ENCODE measurements around the gene YPEL3. TPM values are rescaled to one million over a fixed set of nuclear protein-coding genes. Genes with fewer than 3 reads are reported as not detected.

YPEL3 gene
- total RNA-seq, 1 donor from 2014 or later, result 25.5 TPM

DNA sequence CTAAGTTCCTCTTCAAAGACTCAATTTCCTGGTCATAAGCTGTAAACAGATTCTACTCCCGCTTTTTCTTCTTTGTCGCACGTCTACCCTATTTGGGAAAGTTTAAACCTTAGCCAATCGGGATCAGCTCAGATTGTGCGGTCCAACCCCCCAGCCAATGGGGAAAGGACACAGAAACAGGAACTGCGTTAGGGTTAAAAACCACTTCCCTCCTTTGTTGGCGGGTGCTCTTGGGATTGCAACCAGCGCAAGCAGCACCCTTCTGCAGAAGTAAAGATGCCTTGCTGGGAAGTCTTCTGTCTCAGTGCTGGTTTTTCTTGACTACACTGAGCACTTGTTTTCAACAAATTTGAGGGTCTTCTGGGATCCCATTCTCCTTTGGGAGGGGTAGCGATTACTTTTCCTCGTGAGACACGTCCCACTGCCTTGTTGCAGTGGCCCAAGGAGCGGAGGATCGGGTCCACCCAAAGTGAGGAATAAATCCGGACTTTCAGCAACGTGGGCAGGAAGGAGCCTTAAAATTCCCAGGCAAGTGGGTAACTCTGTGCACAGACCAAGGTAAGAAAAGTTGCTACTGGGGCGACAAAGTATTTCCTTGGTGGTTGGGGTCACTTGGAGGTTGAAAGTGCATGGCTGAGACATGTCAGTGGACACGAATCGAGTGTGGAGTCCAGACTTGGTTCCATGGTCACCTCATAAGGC is 1.0 kb upstream of the YPEL3 start:
- no peak for DNase-seq (ENCODE audit: low read depth)
- Histone ChIP-seq H3K36me3 (ENCODE audit: control insufficient read depth, insufficient read depth, low read length) (no peaks in the 10 kb centered on the region), H3K27me3 (ENCODE audit: control insufficient read depth, insufficient read depth, low read length) (no peaks in the 10 kb centered on the region), H3K4me3 (ENCODE audit: low read depth, low read length) (no peak overlapping the region)
- TF ChIP-seq, protein P1, sequence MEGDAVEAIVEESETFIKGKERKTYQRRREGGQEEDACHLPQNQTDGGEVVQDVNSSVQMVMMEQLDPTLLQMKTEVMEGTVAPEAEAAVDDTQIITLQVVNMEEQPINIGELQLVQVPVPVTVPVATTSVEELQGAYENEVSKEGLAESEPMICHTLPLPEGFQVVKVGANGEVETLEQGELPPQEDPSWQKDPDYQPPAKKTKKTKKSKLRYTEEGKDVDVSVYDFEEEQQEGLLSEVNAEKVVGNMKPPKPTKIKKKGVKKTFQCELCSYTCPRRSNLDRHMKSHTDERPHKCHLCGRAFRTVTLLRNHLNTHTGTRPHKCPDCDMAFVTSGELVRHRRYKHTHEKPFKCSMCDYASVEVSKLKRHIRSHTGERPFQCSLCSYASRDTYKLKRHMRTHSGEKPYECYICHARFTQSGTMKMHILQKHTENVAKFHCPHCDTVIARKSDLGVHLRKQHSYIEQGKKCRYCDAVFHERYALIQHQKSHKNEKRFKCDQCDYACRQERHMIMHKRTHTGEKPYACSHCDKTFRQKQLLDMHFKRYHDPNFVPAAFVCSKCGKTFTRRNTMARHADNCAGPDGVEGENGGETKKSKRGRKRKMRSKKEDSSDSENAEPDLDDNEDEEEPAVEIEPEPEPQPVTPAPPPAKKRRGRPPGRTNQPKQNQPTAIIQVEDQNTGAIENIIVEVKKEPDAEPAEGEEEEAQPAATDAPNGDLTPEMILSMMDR (IDR thresholded peaks at IDR 0.05; ENCODE audit: insufficient read depth, low read length, poor library complexity, severe bottlenecking), result no peak

- peak overlapping the region; percentile 40 for H3K4me3 ChIP-seq (ENCODE audit: low read depth, low read length)
- DNase-seq (ENCODE audit: low read depth), result no peak
- no peaks in the 10 kb centered on the region for H3K27me3 ChIP-seq (ENCODE audit: control insufficient read depth, insufficient read depth, low read length)
- TF ChIP-seq, protein P1 (IDR thresholded peaks at IDR 0.05; ENCODE audit: insufficient read depth, low read length, poor library complexity, severe bottlenecking), result no peak
- H3K36me3 ChIP-seq (ENCODE audit: control insufficient read depth, insufficient read depth, low read length), result no peaks in the 10 kb centered on the region
Measured at GRCh38 chr16:30095166-30096078, 591 bp downstream of the YPEL3 start.

- TF ChIP-seq, protein P1 (IDR thresholded peaks at IDR 0.05; ENCODE audit: insufficient read depth, low read length, poor library complexity, severe bottlenecking), result no peak
- Histone ChIP-seq H3K4me3 (ENCODE audit: low read depth, low read length) (no peak overlapping the region), H3K27me3 (ENCODE audit: control insufficient read depth, insufficient read depth, low read length) (no peaks in the 10 kb centered on the region), H3K36me3 (ENCODE audit: control insufficient read depth, insufficient read depth, low read length) (no peaks in the 10 kb centered on the region)
- DNase-seq (ENCODE audit: low read depth), result no peak
Measured at GRCh38 chr16:30094541-30095165, 1.4 kb downstream of the YPEL3 start.

DNA sequence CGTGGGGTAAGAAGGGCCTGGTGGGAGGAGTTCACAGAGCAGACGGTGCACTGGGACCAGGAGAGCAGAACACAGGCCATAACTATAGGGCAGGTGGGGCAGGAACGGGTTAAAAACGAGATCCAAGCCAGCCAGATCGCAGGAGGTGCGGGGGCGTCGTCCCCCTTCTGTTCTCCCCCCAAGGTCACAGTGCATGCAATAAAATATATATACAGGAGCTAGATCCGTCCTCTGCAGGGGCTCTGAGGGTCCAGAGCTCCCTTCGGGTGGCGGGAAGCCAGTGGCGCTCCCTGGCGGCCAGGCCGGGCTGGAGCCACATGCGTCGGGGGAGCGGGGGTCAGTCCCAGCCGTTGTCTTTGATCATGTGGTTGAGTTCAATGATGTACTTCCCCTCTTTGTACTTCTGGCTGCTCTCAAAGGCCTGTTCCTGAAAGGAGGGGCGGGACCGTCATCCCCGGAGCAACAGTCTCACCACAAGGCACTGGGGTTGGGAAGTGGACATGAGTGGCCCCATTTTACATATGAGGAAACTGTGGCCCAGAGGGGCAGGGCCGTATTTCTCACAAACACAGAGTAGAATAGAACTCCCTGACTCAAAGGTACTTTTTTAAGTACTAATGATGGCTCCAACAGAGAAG is 3.5 kb downstream of the YPEL3 start:
- peak; percentile 16 for DNase-seq (ENCODE audit: low read depth)
- peak overlapping the region; percentile 47 for H3K4me3 ChIP-seq (ENCODE audit: low read depth, low read length)

More for the DNA sequence above, 3.5 kb downstream of the YPEL3 start:
- Histone ChIP-seq H3K27me3 (ENCODE audit: control insufficient read depth, insufficient read depth, low read length) (no peaks in the 10 kb centered on the region), H3K36me3 (ENCODE audit: control insufficient read depth, insufficient read depth, low read length) (no peaks in the 10 kb centered on the region)
- TF ChIP-seq, protein P1 (IDR thresholded peaks at IDR 0.05; ENCODE audit: insufficient read depth, low read length, poor library complexity, severe bottlenecking), result peak; percentile 82

Measured in kidney epithelial cell (primary cell).